Stimulated activated CD8-positive, alpha-beta memory T cell treated with anti-CD3 and anti-CD28 coated beads, Interleukin-15, amount 100 ng/mL, for 48 hours (primary cell): Measurements from ENCODE around the gene BST1.

Experiments used
- DNase-seq, 2 donors: peaks; one replicate each; pipeline ENCODE4 v3.0.0-alpha.2; 2020; ENCODE audit warnings: low read depth in 2 of 2

The BST1 gene

DNA sequence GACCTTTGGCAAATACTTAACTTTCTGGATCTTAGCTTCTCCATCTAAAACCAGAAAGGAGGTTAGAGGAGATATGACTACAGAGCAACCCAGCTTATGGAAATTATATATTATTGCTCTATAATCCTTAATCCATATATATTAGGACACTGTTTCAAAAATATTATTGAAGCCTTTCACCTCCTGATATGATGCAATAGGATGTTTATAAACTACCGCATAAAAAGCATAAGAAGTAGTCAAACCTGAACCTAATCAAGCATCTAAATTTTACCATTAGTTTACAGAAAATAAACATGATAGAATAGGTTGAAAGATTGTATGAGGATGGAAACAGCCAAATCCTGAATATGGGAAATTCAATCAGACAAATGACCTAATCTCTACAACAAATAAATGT lies 26.8 kb upstream of the BST1 start:
- DNase-seq = no peak

- no peak for DNase-seq
Measured at GRCh38 chr4:15676899-15677298, 26.0 kb upstream of the BST1 start.

- DNase-seq = no peak
Measured at GRCh38 chr4:15677507-15677988, 25.3 kb upstream of the BST1 start.

DNA sequence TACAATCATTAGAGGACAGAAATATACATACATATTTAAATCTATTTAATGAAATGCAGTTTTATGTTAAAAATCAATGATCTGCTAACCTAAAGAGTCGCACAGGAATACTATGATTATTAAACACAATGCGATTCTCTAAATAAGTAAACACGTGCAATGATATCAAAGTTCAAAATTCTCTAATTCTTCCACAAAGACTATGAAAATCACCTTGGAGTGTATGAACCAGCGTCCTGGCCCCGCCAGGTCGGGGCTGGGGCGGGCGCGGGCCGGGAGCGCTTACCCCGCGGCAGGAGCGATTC lies 21.8 kb upstream of the BST1 start:
- no peak for DNase-seq

- peak; percentile 96 to 98 for DNase-seq
Measured at GRCh38 chr4:15681372-15682241, 21.3 kb upstream of the BST1 start, which contains the start of gene FAM200B. TSS of gene FAM200B (plus strand) at chr4:15681827. CDS start at chr4:15686978, 5,151 bp downstream.

GRCh38 chr4:15682242-15683142 lies 20.4 kb upstream of the BST1 start:
- no peak for DNase-seq

DNA sequence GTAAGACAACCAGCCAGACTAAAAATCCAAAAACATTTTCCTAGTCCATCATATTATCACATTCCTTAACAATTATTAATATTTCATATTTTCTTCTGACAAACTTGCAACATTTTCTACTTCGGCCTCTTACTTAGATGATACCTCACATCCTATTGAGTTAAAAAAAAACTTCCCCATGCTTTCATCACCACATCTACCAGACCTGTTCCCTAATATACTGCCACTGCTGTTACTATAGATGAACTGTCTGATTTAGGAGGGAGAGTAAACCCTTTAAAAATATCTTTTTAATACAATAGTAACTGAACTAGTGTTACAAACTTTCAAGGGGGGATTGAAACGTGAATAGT lies 19.7 kb upstream of the BST1 start:
- DNase-seq = no peak

GRCh38 chr4:15684498-15684897 lies 18.4 kb upstream of the BST1 start:
- no peak for DNase-seq

GRCh38 chr4:15688051-15688450 lies 14.8 kb upstream of the BST1 start:
- no peak for DNase-seq

GRCh38 chr4:15689540-15689939 lies 13.3 kb upstream of the BST1 start:
- DNase-seq = no peak

- DNase-seq = no peak
Measured at GRCh38 chr4:15690020-15690809, 12.7 kb upstream of the BST1 start.

DNA sequence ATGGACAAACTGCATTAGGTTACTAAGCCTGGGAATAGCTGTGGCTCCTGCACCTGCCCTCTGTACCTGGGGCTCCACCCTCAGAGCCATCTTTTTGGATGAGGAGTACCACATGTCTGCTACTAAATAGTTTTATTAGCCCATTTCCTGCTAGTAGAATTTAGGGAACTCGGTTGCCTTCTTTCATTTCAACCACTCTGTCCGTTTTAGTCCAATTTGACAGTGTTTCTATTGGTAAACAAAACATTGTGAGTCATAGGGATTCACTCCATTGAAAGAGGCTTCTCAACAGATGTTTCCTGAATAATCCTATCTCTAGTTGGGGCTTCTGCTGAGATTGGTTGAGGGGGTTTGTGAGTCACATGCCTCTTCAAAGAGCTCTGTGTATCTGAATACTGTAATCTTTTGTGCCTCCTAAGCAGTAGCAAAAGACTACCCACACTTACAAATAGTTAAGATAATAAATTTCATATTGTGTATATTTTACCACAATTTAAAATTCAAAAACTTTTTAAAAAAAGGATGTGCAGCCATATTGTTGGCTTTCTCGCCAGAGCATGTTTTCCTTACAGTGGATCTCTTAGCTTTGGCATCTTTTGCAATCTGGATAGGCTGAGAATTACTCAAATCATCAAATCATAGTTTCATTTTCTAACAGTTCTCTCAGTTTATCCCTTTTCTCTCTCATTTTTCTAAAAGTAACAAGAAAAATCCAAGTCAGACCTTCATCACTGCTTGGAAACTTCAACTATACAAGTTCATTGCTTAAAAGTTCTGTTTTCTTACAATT lies 11.3 kb upstream of the BST1 start:
- no peak for DNase-seq

GRCh38 chr4:15692602-15693001 lies 10.3 kb upstream of the BST1 start:
- DNase-seq = no peak

DNA sequence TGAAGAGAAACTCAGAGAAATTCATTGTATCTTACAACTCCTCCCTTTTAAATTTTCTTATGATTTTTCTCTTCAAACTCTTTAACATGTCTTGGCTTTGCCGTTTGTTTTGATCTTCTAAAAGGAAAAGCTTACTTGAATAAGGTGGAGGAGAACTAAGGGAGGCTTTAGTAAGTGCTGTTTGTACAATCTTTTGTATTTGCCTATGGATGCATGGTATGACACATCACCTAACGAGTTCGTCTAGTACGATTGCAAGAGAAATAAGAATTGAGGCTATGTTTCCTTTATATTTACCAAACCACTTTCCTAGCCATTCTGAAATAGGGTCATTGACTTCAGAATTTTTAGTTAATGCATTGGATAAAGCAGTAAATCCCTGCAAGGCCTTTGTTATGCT lies 8.4 kb upstream of the BST1 start:
- no peak for DNase-seq

DNA sequence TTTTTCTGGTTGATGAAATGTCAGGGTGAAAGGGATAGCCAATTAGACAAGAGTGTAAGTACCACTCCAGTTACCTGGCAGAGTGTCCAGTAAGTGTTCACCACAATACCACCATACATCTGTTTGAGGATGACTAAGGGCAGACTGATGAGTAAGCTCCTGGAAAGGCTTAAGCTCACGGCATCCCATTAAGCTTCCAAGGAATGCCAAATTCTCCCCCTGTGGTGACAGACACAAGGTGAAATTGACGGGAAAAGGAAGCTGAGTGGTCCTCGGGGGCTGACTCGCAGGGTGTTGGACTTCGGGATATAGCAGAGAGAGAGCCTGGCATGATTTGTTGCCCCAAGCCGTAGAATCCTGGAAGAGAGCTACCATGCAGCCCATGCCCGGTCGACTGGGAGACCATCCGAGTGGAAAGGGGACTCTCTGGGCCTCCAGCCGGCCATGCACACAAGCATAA lies 7.6 kb upstream of the BST1 start:
- DNase-seq = no peak

DNA sequence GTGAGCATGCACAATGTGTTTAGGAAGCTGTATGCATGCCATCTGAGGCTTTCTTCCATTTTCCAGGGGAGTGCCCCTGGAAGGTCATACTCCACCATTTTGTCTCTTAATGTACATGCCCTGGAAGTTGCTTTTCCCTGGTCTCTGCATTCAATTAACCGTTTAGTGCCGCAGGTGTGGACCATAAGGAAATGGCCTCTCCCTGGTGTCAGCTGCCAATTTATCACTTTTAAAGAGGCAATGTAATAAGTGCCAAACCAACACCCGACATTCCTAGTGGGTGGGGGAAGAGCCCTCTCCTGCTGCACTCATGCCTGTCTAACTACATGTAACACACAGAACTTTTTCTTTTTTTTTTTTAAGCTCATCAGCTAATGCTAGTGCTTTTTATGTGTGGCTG lies 7.1 kb upstream of the BST1 start:
- no peak for DNase-seq

GRCh38 chr4:15696866-15697265 lies 6.0 kb upstream of the BST1 start:
- DNase-seq = no peak

DNA sequence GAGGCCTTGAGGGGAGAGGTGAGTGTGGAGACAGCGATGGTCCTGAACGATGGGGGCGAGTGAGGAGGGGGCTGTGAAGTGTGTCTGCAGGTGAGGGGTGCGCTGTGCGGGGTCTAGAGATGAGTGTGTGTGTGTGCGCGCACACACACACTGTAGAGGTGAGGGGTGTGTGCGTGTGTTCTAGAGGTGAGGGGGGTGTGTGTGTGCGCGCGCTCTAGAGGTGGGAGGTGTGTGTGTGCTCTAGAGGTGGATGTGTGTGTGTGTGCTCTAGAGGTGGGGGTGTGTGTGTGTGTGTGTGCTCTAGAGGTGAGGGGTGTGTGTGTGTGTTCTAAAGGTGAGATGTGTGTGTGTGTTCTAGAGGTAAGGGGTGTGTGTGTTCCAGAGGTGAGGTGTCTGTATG lies 574 bp downstream of the BST1 start:
- DNase-seq = no peak

GRCh38 chr4:15704129-15704528 lies 1.3 kb downstream of the BST1 start:
- no peak for DNase-seq

DNA sequence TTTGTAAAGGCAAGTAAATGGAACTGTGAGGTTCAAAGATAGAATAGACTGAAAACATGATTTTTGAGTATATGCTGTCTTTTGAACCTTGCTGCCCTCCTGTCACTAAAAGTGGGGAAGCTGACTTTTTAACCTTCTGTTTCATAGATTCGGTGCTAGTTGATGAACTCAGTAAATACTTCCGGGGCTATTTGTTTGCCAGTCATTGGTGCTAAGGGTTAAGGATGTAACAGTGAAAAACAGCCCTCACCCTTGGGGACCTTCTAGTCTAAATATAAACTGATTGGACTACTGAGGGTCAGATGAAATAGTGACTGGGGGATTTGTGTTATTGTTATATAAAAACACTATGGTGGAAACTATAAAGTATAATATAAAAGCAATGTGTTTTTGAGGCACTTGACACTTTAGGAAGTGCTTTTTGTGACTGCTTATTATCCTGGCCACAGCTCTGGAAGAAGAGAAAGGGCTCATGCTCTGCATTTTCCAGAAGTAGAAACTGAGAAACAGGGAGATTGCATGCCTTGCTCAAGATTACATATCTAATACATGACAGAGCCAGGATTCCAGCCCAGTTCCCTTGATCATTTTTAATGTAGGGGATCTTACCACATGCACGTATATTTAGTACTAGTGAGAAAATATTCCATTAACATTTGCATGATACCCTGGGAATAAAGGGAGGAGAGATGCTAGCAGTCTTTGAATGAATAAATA lies 3.9 kb downstream of the BST1 start:
- DNase-seq = no peak

DNA sequence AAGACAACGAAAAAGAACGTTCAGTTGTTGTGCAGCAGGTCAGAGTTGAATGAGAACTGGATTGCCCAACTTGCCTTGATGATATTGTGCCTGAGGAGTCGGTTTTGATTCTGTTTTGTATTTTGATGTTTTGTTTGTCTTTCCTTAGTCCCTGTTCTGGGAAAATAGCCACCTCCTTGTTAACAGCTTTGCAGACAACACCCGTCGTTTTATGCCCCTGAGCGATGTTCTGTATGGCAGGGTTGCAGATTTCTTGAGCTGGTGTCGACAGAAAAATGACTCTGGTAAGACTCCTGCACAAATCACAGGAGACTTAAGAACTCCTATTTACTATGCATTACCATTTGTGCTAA lies 4.5 kb downstream of the BST1 start:
- no peak for DNase-seq
